ENCODE data around the gene MTHFR.
A peak's percentile ranks its signal among the peaks of the same experiment; 100 is the strongest.

MTHFR gene

DNA sequence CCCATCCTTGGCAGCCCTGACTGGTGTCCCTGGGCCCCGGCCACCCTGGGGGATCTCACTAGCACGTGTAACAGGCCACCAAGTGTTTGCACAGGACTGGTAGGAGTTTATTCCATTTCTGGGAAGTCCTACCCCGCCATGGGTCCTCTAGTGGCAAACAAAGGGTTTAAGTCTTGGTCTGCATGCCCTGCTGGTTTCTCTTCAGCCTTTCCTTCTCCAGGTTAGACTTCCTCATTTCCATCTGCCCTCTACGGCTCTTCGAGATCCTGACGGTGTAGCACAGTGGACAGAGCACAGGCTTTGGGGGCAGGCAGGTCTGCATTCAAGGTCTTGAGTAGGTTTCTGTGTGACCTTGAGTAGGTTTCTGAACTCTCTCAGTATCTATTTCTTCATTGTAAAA, 67.0 kb downstream of the MTHFR start:
- DNase-seq (ENCODE audit: low read depth) = no peak
- H3K4me3 ChIP-seq (ENCODE audit: low read depth, low read length) = no peak overlapping the region
- TF ChIP-seq, protein P1, sequence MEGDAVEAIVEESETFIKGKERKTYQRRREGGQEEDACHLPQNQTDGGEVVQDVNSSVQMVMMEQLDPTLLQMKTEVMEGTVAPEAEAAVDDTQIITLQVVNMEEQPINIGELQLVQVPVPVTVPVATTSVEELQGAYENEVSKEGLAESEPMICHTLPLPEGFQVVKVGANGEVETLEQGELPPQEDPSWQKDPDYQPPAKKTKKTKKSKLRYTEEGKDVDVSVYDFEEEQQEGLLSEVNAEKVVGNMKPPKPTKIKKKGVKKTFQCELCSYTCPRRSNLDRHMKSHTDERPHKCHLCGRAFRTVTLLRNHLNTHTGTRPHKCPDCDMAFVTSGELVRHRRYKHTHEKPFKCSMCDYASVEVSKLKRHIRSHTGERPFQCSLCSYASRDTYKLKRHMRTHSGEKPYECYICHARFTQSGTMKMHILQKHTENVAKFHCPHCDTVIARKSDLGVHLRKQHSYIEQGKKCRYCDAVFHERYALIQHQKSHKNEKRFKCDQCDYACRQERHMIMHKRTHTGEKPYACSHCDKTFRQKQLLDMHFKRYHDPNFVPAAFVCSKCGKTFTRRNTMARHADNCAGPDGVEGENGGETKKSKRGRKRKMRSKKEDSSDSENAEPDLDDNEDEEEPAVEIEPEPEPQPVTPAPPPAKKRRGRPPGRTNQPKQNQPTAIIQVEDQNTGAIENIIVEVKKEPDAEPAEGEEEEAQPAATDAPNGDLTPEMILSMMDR (IDR thresholded peaks at IDR 0.05; ENCODE audit: low read depth, low read length, missing control alignments) = no peak

DNA sequence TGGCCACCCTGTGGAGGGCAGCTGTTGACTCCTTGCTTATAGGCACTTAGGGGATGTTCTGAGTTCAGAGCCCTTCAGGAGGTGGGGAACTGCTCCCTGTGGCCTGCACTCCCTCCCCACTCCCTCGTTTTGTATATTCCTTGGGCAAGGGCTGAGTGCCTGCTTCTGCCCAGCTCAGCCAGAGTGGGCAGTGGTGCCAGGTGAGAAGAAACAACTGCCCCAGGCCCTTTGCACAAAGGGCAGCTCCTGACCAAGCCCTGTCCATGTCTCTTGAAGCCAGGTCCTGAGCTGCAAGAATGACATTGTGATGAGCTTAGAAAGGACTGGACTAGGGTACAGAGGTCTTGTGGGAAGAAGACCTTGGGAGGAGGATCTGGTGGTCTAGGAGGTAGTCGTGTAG, 67.7 kb downstream of the MTHFR start:
- no peak overlapping the region for H3K4me3 ChIP-seq (ENCODE audit: low read depth, low read length)
- DNase-seq (ENCODE audit: low read depth) = no peak
- TF ChIP-seq, protein P1 (IDR thresholded peaks at IDR 0.05; ENCODE audit: low read depth, low read length, missing control alignments) = no peak

DNA sequence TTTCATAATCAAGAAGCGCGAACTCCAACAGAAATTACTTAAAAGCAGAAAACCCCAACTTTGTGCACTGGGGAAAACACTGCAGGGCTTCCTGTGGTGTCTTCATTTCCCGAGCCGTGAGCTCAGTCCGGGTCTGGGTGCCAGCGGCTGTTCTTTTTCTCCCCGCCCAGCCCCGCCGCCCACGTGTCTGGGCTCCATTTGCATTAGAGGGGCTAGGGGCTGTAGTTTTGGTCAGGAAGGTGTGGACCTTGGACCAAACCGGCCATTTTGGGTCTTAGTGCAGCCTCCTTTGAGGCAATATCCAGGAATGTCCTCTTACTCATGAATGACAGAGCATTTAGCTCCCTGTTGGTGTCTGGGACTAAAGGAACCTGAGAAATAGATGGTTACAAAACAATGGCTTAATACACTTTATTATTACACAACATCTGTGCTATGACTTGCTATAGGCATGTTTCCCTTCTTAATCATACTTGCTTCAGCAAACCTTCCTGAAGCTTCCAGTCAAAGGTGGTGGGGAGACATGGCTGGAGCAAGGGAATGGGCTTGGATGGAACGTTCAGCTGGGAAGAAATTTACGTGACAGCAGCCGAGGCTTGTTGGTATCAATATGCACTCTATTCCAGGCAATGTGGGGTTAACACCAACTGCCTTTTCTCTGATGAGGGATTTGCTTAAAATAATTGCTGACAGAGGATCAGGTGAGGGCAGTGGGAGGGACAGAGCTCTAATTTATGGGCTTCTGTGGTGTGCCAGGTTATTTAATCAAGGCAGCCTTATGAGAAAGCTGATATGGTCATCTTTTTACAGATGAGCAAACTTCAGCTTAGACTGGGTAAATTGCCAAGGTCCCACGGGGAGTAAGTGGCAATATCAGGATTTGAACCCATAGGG, 68.8 kb downstream of the MTHFR start:
- peak overlapping the region; percentile 91 for H3K4me3 ChIP-seq (ENCODE audit: low read depth, low read length)
- TF ChIP-seq, protein P1 (IDR thresholded peaks at IDR 0.05; ENCODE audit: low read depth, low read length, missing control alignments) = no peak
- DNase-seq (ENCODE audit: low read depth) = no peak

DNA sequence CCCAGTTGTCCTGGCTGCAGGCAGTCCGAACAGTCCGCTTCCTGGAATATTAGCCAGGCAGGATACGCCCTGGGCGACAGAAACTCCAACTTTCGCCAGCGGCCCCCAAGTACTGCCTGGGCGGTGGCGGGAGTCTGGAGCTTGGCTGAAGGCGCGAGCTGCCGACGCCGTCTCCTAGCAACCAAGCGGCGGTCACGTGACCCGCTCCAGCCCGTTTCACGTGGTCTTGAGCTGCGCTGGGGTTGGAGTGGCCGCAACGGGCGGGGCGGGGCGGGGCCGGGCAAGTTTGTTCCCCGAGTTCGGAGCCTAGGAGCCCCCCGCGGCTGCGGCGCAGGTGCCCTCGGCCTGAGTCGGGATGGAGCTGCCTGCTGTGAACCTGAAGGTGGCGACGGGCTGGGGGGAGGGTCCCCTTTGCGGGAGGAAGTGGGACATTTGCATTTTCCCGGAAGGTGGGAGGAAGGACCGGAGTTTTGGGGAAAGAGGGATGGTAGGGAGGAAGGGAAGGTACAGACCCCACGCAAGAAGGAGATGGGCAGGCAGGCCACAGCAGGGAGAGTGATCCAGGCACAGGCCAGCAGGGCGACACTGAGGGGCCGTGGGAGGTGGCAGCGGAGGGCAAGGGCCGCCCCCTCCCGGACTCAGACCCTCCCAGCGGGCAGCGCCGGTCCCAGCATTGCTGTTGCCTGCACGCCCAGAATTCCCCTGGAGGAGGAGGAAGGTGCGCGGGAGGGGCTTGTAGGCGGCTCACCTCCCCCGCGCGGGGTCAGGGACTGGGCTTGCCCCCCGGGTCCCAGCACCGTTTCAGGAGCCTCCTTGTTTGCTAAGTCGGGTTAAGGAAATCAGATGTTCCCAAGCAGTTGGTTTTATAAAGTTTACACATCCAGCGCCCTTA, 69.7 kb downstream of the MTHFR start, which contains the start of gene AGTRAP:
AGTRAP (plus strand) TSS at position 283 of the 892 bp plus-strand sequence; CDS start at position 356, 73 bp downstream.
- TF ChIP-seq, protein P1 (IDR thresholded peaks at IDR 0.05; ENCODE audit: low read depth, low read length, missing control alignments) = peak; percentile 17
- peak; percentile 58 for DNase-seq (ENCODE audit: low read depth)
- peak within 1 kb of the TSS; percentile 91 for H3K4me3 ChIP-seq (ENCODE audit: low read depth, low read length)

All from GM12864 (cell line).